ENCODE measurements around the gene ZFHX3. TPM values are rescaled to one million over a fixed set of nuclear protein-coding genes. Genes with fewer than 3 reads are reported as not detected.
A peak's percentile ranks its signal among the peaks of the same experiment; 100 is the strongest.

Gene ZFHX3
- total and polyA plus RNA-seq, 2 of the 8 experiments (the other 6 are each of a cell fraction or from before 2014, with no cell fraction given), result 0.08 to 0.99 TPM

DNA sequence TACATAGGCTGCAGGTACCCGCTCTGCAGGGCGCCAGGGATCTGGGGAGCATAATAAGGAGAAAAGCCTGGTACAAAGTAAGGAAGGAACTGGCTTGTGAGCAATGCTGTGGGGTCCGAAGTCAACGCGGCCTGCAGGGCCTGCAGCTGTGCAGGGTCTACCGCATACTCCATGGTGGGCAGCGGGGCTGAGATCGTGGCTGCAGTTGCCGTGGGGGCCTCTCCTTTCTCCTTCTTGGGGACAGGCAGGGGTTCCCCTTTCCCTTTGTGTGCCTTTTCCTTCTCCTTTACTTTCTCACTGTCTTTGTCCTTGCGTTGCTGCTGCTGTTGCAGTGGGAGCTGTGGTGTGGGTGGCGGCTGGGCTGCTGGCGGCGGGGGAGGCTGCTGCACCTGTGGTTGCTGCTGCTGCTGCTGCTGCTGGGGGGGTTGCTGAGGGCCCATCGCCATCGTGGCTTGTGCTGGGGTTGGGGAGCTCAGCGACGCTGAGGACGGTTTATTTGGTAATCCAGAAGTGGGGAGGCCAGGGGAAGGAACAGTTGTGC is 259.6 kb downstream of the ZFHX3 start:
- no peak for FAIRE-seq
- no peak for DNase-seq (ENCODE audit: low read depth in 1 of 2, low spot score in 2 of 2)
- 0 out of 2 replicates have a peak overlapping the region, but pooled peaks have one; percentile 39 for H2BK12ac ChIP-seq (ENCODE audit: low read depth, low read length)
- 0 out of 2 replicates have a peak overlapping the region, but pooled peaks have one; percentile 71 for H2AFZ ChIP-seq (ENCODE audit: low read length)
- H3K4me2 ChIP-seq (ENCODE audit: insufficient read depth in 1 of 2, low read depth in 2 of 2, low read length in 2 of 2), result peak overlapping the region; percentile 96 to 97; a peak in 3 of 4 replicates
- H3K18ac ChIP-seq (ENCODE audit: extremely low read depth, low read length), result no peak overlapping the region; the same call in 1 of the 2 replicates
- H3K4ac ChIP-seq (replicated peaks; ENCODE audit: insufficient read length, low read depth, low read length), result no peak overlapping the region
- no peak overlapping the region for H3K23ac ChIP-seq (ENCODE audit: insufficient read length)
- H3K9ac ChIP-seq (replicated peaks in 1 of 4; ENCODE audit: extremely low read depth in 1 of 4, low read depth in 3 of 4, low read length in 3 of 4), result no peak overlapping the region
- H2BK120ac ChIP-seq (replicated peaks; ENCODE audit: low read depth, low read length), result no peak overlapping the region
- 82% methylated on average over 18 of the region's 18 CpGs; no CpG with 5 or more reads in 1 of the 2 experiments for WGBS, 2 experiments (ENCODE audit: extremely low coverage in 1 of 2, insufficient coverage in 1 of 2, insufficient read length in 1 of 2, insufficient replicate concordance in 2 of 2, low coverage in 1 of 2, low lambda C conversion rate in 2 of 2, missing lambda C conversion rate in 1 of 2)
- TF ChIP-seq CHD2 (IDR thresholded peaks at IDR 0.05; ENCODE audit: low read length), result no peak
- no peak for TF ChIP-seq KDM5A (IDR thresholded peaks at IDR 0.05; ENCODE audit: low read length)
- no peak for TF ChIP-seq JUN (IDR thresholded peaks at IDR 0.05; ENCODE audit: low read depth, low read length)
- H3K56ac ChIP-seq (replicated peaks; ENCODE audit: insufficient read length, low read depth, low read length), result no peak overlapping the region
- H3K4me1 ChIP-seq (replicated peaks in 1 of 4; ENCODE audit: control insufficient read depth in 3 of 4, insufficient read depth in 4 of 4, low read length in 3 of 4), result peaks cover 0 to 5% (median 4%) of the 10 kb centered on the region in 4 experiments; a peak in 4 of 7 replicates
- H4K91ac ChIP-seq (replicated peaks; ENCODE audit: insufficient read length, low read length), result no peak overlapping the region
- no peak overlapping the region for H2BK20ac ChIP-seq (ENCODE audit: low read length)
- H3K27me3 ChIP-seq (replicated peaks in 1 of 4; ENCODE audit: control insufficient read depth in 3 of 4, extremely low read depth in 1 of 4, insufficient read depth in 3 of 4, low read length in 3 of 4), result peaks cover 0 to 11% (median 5%) of the 10 kb centered on the region in 4 experiments; a peak in 5 of 7 replicates
- H3K9me3 ChIP-seq (ENCODE audit: insufficient read depth in 2 of 2, low read depth in 1 of 2, low read length in 1 of 2), result no peaks in the 10 kb centered on the region
- H3K36me3 ChIP-seq (ENCODE audit: control insufficient read depth in 2 of 4, insufficient read depth in 4 of 4, low read length in 3 of 4), result no peaks in the 10 kb centered on the region
- H3K27ac ChIP-seq (ENCODE audit: low read depth, low read length), result no peak overlapping the region
- H3K4me3 ChIP-seq (ENCODE audit: extremely low read depth in 1 of 4, insufficient read depth in 2 of 4, low read depth in 3 of 4, low read length in 4 of 4), result peak overlapping the region in 1 of 4 experiments; percentile 79; a peak in 2 of 8 replicates
- H2BK15ac ChIP-seq (ENCODE audit: low read length), result peak overlapping the region; percentile 61; the same call in 1 of the 2 replicates
- H4K8ac ChIP-seq (ENCODE audit: extremely low read depth, insufficient read depth, low read length), result peak overlapping the region; percentile 19; the same call in 1 of the 2 replicates
- no peak overlapping the region; the same call in 1 of the 2 replicates for H2BK5ac ChIP-seq (ENCODE audit: low read depth, low read length)
- H3K79me2 ChIP-seq (ENCODE audit: control insufficient read depth in 1 of 2, insufficient read depth in 2 of 2, low read length in 2 of 2), result no peaks in the 10 kb centered on the region
- peaks cover 5% of the 10 kb centered on the region; the same call in 1 of the 2 replicates for H3K23me2 ChIP-seq (ENCODE audit: low read depth, low read length)
- CTCF ChIA-PET (ENCODE audit: partially characterized antibody), result interaction anchor here (0.8 to 3.6 kb wide), 4 partner anchors 9 to 119 kb away, joined by 3 to 9 read pairs (median 4); no protein-coding TSS in a partner anchor
- H4K5ac ChIP-seq (ENCODE audit: insufficient read length, low read depth, low read length), result no peak overlapping the region
- H3K79me1 ChIP-seq (ENCODE audit: low read depth, low read length), result no peaks in the 10 kb centered on the region
- no peak overlapping the region for H3K14ac ChIP-seq (ENCODE audit: insufficient read length)
- H4K20me1 ChIP-seq (replicated peaks in 1 of 2; ENCODE audit: control insufficient read depth in 1 of 2, insufficient read depth in 2 of 2, low read length in 2 of 2), result no peaks in the 10 kb centered on the region
- no peak overlapping the region for H2AK5ac ChIP-seq (ENCODE audit: low read depth, low read length)
- POLR2A ChIA-PET (ENCODE audit: partially characterized antibody), result interaction anchor here (0.8 to 1.1 kb wide), 2 partner anchors 12 to 79 kb away, joined by 3 read pairs; no protein-coding TSS in a partner anchor
